Neutrophil (primary cell): Measurements from ENCODE around the gene SPTBN1.

Experiments
- H3K27ac ChIP-seq: fragments of 200-600 bp; sonication (generic); 2 replicates; pipeline ENCODE4 v1.5.1; 2016; ENCODE audit warnings: mild to moderate bottlenecking, moderate library complexity
- H3K27me3 ChIP-seq: fragments of 200-600 bp; sonication (generic); 2 replicates; pipeline ENCODE4 v1.6.0; 2016; ENCODE audit warnings: mild to moderate bottlenecking
- H3K36me3 ChIP-seq: fragments of 200-600 bp; sonication (generic); 2 replicates; pipeline ENCODE4 v1.5.1; 2017
- H3K4me1 ChIP-seq, 2 experiments: fragments of 200-600 bp in 1 of 2; sonication (generic) in 1 of 2; 1 replicate in 1 of 2; 2 replicates in 1 of 2; pipeline versions ENCODE4 v1.5.1 to v1.6.1; 2013 to 2016; ENCODE audit warnings: low read depth in 1 of 2, low read length in 1 of 2, mild to moderate bottlenecking in 1 of 2, moderate library complexity in 1 of 2; ENCODE audit not compliant: control insufficient read depth in 1 of 2, insufficient read depth in 1 of 2
- H3K4me3 ChIP-seq, 2 experiments: fragments of 200-600 bp in 1 of 2; sonication (generic) in 1 of 2; 1 replicate in 1 of 2; 2 replicates in 1 of 2; pipeline ENCODE4 v1.5.1; 2013 to 2016; ENCODE audit warnings: low read depth in 1 of 2, low read length in 1 of 2, mild to moderate bottlenecking in 1 of 2, moderate library complexity in 1 of 2
- H3K9me3 ChIP-seq: fragments of 200-600 bp; sonication (generic); 2 replicates; pipeline ENCODE4 v1.5.1; 2016
- TF ChIP-seq, protein P1 (sequence below): fragments of 200-600 bp; sonication (generic); IDR thresholded peaks from 2 replicates; pipeline ENCODE4 v1.5.1; 2016; ENCODE audit warnings: antibody characterized with exemption

The SPTBN1 gene

DNA sequence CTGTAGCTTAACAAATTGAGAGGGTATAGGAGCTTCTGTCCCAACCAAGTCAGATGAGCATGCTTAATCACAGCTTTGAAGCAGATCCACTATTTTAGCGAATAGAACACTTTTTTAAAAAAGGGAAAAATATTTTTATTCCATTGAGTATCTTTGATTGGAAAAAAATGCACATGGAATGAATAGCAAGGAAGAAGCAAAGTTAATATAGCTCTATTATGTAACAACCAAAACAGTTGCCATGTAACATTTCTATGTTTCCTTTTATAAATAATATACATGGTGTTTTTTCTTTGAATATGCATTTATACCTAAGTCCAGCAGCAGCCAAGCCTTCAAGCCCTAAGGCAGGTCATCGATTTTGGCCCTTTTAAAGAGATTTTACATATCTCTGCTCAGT is 21.4 kb upstream of the SPTBN1 start:
- TF ChIP-seq, protein P1, sequence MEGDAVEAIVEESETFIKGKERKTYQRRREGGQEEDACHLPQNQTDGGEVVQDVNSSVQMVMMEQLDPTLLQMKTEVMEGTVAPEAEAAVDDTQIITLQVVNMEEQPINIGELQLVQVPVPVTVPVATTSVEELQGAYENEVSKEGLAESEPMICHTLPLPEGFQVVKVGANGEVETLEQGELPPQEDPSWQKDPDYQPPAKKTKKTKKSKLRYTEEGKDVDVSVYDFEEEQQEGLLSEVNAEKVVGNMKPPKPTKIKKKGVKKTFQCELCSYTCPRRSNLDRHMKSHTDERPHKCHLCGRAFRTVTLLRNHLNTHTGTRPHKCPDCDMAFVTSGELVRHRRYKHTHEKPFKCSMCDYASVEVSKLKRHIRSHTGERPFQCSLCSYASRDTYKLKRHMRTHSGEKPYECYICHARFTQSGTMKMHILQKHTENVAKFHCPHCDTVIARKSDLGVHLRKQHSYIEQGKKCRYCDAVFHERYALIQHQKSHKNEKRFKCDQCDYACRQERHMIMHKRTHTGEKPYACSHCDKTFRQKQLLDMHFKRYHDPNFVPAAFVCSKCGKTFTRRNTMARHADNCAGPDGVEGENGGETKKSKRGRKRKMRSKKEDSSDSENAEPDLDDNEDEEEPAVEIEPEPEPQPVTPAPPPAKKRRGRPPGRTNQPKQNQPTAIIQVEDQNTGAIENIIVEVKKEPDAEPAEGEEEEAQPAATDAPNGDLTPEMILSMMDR = no peak
- no peak overlapping the region for H3K4me3 ChIP-seq
- peaks cover 11% of the 10 kb centered on the region for H3K27me3 ChIP-seq
- H3K27ac ChIP-seq = no peak overlapping the region
- H3K9me3 ChIP-seq = no peaks in the 10 kb centered on the region
- H3K4me1 ChIP-seq = peaks cover 12% of the 10 kb centered on the region in 2 experiments
- H3K36me3 ChIP-seq = no peaks in the 10 kb centered on the region

DNA sequence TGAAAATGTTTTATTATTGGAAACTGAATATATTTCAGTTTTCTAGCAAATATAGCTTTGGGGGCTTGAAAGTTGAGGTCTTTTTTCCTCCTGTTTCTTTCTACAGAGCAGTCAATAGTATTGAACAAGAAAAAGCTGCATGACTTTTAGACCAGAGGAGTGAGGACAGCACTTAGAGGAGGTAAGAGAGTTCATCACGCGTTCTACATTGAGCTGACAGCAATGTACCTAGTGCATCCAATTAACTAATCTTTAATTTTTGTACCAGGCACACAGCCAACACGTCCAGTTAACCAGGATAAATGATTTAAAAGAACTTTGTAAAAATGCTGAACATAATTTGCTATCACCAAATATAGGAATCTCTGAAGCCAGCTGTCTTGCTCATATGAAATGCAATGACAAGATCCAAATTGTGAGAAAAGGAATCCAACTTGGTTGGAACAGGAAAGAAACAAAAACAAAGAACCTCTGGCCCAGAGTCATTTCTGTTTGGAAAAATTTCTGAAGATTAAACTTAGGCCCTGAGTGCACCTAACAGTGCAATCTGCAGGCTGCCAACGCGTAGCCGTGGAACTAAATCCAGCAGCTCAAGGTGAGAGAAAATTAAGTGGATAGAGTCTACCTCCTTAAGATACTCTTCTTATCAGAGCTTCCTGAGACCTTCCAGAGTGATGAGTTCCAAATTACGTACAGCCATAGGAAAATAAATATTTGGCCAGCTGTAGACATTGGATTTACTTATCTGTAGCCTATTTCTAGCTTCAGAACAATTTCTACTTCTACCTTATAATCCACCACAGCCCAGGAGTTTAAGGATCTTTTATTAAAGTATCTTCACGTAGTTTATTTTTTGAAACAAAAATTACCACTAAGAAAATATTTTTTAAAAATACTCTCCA is 20.6 kb upstream of the SPTBN1 start:
- Histone ChIP-seq H3K27me3 (peaks cover 11% of the 10 kb centered on the region), H3K4me3 (no peak overlapping the region), H3K36me3 (no peaks in the 10 kb centered on the region), H3K4me1 (peaks cover 3 to 9% of the 10 kb centered on the region in 2 experiments), H3K27ac (no peak overlapping the region), H3K9me3 (no peaks in the 10 kb centered on the region)
- TF ChIP-seq, protein P1 = no peak

DNA sequence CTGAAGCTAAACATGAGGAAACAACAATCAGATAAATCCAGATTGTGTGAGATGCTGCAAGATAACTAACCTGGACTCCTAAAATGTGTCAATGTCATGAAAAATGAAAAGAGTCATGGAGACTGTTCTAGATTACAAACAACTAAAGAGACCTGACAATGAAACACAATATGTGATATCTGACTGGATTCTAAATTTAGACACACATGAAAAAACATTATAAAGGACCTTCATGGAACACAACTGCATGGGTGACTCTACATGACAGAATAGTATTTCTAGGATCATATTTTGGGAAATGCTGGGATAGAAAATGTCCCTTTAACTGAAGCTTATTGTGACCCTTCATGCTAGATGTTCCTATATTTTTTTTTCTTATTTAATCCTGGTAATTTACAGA is 18.5 kb upstream of the SPTBN1 start:
- Histone ChIP-seq H3K9me3 (no peaks in the 10 kb centered on the region), H3K27ac (no peak overlapping the region), H3K4me3 (no peak overlapping the region), H3K36me3 (no peaks in the 10 kb centered on the region), H3K4me1 (peaks cover 0 to 6% of the 10 kb centered on the region in 2 experiments), H3K27me3 (peaks cover 4% of the 10 kb centered on the region)
- TF ChIP-seq, protein P1 = no peak

DNA sequence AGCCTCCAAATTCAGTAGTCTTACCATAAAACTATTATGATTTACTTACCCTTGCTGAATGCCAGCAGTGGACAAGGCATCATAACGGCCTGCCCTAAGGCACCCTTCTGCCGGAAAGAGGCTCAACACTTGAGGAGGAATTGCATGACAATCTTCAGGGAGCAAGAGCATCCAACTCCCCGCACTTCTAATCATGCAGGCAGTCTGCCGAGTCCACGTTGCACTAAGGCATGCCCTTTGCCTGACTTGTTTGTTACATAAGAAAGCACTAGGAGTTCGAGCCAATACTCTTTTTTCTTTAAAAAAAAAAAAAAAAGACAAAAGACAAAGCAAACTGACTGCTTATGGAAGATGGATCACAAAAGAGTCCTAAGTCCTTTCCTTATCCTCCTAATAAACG is 17.9 kb upstream of the SPTBN1 start:
- H3K27me3 ChIP-seq = no peaks in the 10 kb centered on the region
- TF ChIP-seq, protein P1 = no peak
- H3K9me3 ChIP-seq = no peaks in the 10 kb centered on the region
- H3K4me1 ChIP-seq = peaks cover 0 to 6% of the 10 kb centered on the region in 2 experiments
- H3K27ac ChIP-seq = no peak overlapping the region
- no peak overlapping the region for H3K4me3 ChIP-seq
- H3K36me3 ChIP-seq = no peaks in the 10 kb centered on the region

DNA sequence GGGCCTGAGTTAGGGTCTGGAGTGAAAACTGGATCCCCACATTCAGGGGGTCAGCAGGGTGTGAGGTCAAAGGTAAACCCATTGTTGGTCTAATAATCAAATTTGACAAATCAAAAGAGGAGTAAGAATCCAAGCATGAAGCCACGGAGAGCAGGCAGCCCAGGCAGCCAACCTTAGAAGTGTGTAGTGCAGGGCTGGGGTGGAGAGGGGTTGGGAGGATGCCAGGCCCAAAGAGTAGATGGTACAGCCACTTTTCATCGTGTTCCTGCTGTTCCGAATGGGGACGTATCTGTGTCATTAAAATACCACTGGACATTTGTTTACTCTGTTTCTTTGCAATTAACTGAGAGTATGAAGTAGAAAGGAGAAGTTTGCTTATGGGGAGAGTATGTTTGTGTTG is 16.5 kb upstream of the SPTBN1 start:
- Histone ChIP-seq H3K4me3 (no peak overlapping the region), H3K27ac (no peak overlapping the region), H3K27me3 (no peaks in the 10 kb centered on the region)

More for the DNA sequence above, 16.5 kb upstream of the SPTBN1 start:
- Histone ChIP-seq H3K36me3 (no peaks in the 10 kb centered on the region), H3K4me1 (peaks cover 0 to 6% of the 10 kb centered on the region in 2 experiments), H3K9me3 (no peaks in the 10 kb centered on the region)
- TF ChIP-seq, protein P1 = no peak
